Testis (tissue), 2 donors: ENCODE results near the gene TYK2.

Experiments used
- CTCF ChIP-seq, 3 experiments: fragments of 450-650 bp in 2 of 3; fragments of 200-600 bp in 1 of 3; sonication (generic) in 1 of 3; IDR thresholded peaks; one replicate each; pipeline ENCODE4 v1.5.1; 2016 to 2019; ENCODE audit warnings: antibody characterized with exemption in 3 of 3, mild to moderate bottlenecking in 2 of 3, moderate library complexity in 1 of 3
- POLR2A ChIP-seq: fragments of 450-650 bp; IDR thresholded peaks from one replicate; pipeline ENCODE4 v1.6.1; 2017; ENCODE audit warnings: antibody characterized with exemption, mild to moderate bottlenecking, moderate library complexity

- TF ChIP-seq CTCF (IDR thresholded peaks at IDR 0.05), result no peak
- TF ChIP-seq POLR2A, result no peak
These were observed 33.9 kb downstream of the TYK2 start for GRCh38 chr19:10346509-10346908.
